Left lung (tissue), 10 donors: ENCODE results near the gene CNOT6. TPM values are rescaled to one million over a fixed set of nuclear protein-coding genes. Genes with fewer than 3 reads are reported as not detected.
"Not testable (repeated sequence)": the region's sequence is repeated elsewhere in the genome, so short reads cannot be mapped to it uniquely, and the experiment has no call there.

Experiments used
- ATAC-seq: fragments of 200-7000 bp; cut with Tn5 transposase; one replicate; pipeline ENCODE4 v1.9.1; 2020; ENCODE audit warnings: moderate library complexity
- DNase-seq, 4 donors: peaks; one replicate each; pipeline ENCODE4 v3.0.0-alpha.2; 2013 to 2020
- H3K27ac ChIP-seq, 2 donors: fragments of 200-600 bp; sonication (generic) in 1 of 2; one replicate each; pipeline versions ENCODE4 v1.5.0 to v1.8.0; 2020 to 2021
- H3K27me3 ChIP-seq, 2 donors: fragments of 200-600 bp; sonication (generic) in 1 of 2; one replicate each; pipeline versions ENCODE4 v1.5.0 to v1.8.0; 2020 to 2021
- H3K36me3 ChIP-seq, 2 donors: fragments of 200-600 bp; sonication (generic) in 1 of 2; one replicate each; pipeline versions ENCODE4 v1.5.0 to v1.8.0; 2020 to 2021
- H3K4me1 ChIP-seq, 2 donors: fragments of 200-600 bp; one replicate each; pipeline ENCODE4 v1.8.0; 2021
- H3K4me3 ChIP-seq, 2 donors: fragments of 200-600 bp; sonication (generic) in 1 of 2; one replicate each; pipeline versions ENCODE4 v1.5.0 to v1.8.0; 2020 to 2021; ENCODE audit warnings: mild to moderate bottlenecking in 1 of 2
- H3K9me3 ChIP-seq, 2 donors: fragments of 200-600 bp; sonication (generic) in 1 of 2; one replicate each; pipeline versions ENCODE4 v1.5.0 to v1.8.0; 2020 to 2021
- intact Hi-C, 2 donors: fragments of 100-400 bp; cut with DNase I; formaldehyde crosslinking; loops; one replicate each; pipeline versions ENCODE4 v1.11.2 to v1.14.2; 2022
- polyA plus RNA-seq, 6 donors: library from polyadenylated mRNA; unstranded; fragments of 120-200 nt; gene quantifications; one replicate each; pipeline ENCODE4 v1.2.1, GENCODE V29; 2013; ENCODE audit not compliant: insufficient read length in 6 of 6
- total RNA-seq, 2 donors: library from RNA; stranded (reverse); fragmentation: NEBNext Ultra II Directional; extraction: Animal tissue kit (Norgen Biotek cat#: 25700); gene quantifications; one replicate each; pipeline ENCODE4 v1.2.1, GENCODE V29; 2021
- TF ChIP-seq, protein P1 (sequence below), 2 donors: fragments of 200-600 bp; sonication (generic) in 1 of 2; IDR thresholded peaks; one replicate each; pipeline versions ENCODE4 v1.5.0 to v1.8.0; 2021; ENCODE audit warnings: antibody characterized with exemption in 2 of 2
- donor health status: DM: no; HTN: yes; CAD: no.
- donor health status: DM: no; HTN: no; CAD: no.

Gene CNOT6
- total and polyA plus RNA-seq, 8 donors: 29.1 to 58.3 (median 50.0) TPM

DNA sequence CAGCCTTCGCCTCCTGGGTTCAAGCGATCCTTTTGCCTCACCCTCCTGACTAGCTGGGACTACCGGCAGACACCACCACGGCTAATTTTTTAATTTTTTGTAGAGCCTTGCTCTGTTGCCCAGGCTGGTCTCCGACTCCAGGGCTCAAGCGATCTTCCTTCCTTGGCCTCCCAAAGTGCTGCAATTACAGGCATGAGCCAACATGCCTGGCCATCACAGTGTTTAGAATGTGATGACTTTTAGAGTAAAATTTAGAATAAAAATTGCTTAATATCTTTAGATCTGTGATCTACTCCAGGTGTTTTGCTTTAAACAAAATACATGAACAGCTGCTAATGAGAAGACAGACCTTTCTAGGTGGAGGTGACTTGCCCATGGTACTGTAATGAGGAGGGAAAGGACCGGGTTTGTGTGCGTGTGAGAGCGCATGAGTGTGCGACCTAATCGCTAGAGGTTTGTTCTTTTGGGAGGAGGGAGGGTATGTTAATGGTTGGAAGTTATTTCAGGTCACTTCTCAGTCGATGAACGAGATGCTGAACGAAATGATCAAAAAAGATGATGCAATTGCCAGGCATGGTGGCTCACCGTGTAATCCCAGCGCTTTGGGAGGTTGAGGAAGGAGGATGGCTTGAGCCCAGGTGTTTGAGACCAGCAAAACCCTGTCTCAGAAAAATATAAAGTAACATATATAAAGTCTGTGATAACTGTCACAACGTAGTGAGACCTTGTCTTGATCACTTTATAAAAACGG, 2.0 kb downstream of the CNOT6 start:
- intact Hi-C loops: no loop called here
- H3K4me1 ChIP-seq: peaks cover 2 to 50% of the 10 kb centered on the region in 2 donors
- no peak overlapping the region for H3K27ac ChIP-seq
- H3K36me3 ChIP-seq: no peaks in the 10 kb centered on the region
- TF ChIP-seq, protein P1, sequence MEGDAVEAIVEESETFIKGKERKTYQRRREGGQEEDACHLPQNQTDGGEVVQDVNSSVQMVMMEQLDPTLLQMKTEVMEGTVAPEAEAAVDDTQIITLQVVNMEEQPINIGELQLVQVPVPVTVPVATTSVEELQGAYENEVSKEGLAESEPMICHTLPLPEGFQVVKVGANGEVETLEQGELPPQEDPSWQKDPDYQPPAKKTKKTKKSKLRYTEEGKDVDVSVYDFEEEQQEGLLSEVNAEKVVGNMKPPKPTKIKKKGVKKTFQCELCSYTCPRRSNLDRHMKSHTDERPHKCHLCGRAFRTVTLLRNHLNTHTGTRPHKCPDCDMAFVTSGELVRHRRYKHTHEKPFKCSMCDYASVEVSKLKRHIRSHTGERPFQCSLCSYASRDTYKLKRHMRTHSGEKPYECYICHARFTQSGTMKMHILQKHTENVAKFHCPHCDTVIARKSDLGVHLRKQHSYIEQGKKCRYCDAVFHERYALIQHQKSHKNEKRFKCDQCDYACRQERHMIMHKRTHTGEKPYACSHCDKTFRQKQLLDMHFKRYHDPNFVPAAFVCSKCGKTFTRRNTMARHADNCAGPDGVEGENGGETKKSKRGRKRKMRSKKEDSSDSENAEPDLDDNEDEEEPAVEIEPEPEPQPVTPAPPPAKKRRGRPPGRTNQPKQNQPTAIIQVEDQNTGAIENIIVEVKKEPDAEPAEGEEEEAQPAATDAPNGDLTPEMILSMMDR (IDR thresholded peaks at IDR 0.05): no peak
- H3K4me3 ChIP-seq: peak overlapping the region in 1 of 2 donors; percentile 98
- ATAC-seq: no peak
- no peaks in the 10 kb centered on the region for H3K9me3 ChIP-seq
- H3K27me3 ChIP-seq: no peaks in the 10 kb centered on the region
- no peak for DNase-seq

DNA sequence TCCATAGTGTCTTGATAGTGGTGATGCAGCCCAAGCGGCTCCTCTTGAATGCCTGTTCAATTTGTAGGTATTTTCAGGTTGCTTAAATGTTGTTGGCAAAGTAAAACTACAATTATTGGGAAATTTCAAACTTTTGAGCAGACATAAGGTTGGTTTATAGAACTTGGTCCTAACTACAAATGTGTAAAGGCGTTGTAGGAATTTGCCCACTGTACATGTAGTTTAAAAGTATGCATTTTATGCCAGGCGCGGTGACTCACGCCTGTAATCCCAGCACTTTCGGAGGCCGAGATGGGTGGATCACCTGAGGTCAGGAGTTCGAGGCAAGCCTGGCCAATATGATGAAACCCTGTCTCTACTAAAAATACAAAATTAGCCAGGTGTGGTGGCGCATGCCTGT, 2.6 kb downstream of the CNOT6 start:
- DNase-seq: not testable (repeated sequence)

DNA sequence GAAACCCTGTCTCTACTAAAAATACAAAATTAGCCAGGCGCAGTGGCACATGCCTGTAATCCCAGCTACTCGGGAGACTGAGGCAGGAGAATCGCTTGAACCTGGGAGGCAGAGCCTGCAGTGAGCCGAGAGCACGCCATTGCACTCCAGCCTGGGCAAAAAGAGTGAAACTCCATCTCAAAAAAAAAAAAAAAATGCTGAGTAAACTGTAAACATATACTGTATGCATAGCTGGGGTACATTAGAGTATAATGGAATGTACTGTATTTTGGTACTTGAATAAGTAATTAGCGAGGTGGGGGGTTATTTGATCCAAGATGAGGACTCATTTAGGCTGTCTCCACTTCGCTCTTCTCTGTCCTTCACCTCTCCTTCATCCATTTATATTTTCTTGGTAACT, 3.7 kb downstream of the CNOT6 start:
- intact Hi-C loops, H3K36me3 ChIP-seq, DNase-seq, H3K27ac ChIP-seq, H3K27me3 ChIP-seq, H3K9me3 ChIP-seq, ATAC-seq, H3K4me3 ChIP-seq: not testable (repeated sequence)
- peaks cover 2 to 50% of the 10 kb centered on the region in 2 donors for H3K4me1 ChIP-seq

More for the DNA sequence above, 2.6 kb downstream of the CNOT6 start:
- ATAC-seq, H3K4me3 ChIP-seq, H3K9me3 ChIP-seq, H3K27me3 ChIP-seq, H3K36me3 ChIP-seq, intact Hi-C loops, H3K27ac ChIP-seq: not testable (repeated sequence)
- H3K4me1 ChIP-seq: peaks cover 2 to 50% of the 10 kb centered on the region in 2 donors

DNA sequence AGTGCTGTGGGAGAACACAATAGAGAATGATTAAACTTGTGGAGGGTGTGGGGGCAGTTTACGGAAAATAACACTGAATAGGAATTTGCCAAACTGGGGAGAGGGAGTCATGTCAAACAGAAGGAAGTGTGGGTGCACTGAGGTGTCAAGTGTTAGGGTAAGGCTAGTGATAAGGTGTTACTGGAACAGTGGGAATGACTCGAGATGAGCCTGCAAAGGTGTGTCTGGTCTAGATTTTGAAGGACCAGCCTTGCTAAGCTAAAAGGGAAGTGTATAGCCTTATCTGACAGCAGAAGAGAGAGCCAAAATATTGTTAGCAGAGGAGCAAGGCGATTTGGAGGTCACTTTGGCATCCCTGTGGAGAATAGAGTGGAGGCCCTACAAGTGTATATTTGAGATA, 4.2 kb downstream of the CNOT6 start:
- ATAC-seq (no peak), DNase-seq (no peak)
- Histone ChIP-seq H3K36me3 (no peaks in the 10 kb centered on the region), H3K4me3 (no peak overlapping the region), H3K27me3 (no peaks in the 10 kb centered on the region), H3K4me1 (peaks cover 2 to 48% of the 10 kb centered on the region in 2 donors), H3K27ac (no peak overlapping the region), H3K9me3 (no peaks in the 10 kb centered on the region)
- intact Hi-C loops: no loop called here
- TF ChIP-seq, protein P1 (IDR thresholded peaks at IDR 0.05): no peak

DNA sequence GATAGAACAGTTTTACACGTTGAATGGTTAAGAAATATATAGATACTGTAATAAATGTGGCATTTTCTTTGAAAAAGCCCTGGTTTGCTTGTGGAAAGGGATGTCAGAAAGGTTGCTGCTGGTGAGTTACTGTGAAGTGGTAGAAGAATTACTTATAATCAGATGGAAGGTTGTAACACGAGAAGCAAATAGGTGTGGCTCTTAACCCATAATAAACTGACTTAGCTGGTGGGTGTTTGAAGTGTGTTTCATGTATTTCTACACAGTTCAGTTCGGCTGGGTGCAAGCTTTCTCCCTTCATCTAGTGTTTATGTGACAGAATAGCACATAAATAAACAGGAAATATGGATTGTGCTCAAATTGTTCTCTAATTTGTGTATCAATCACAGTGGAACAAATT, 5.5 kb downstream of the CNOT6 start:
- H3K4me1 ChIP-seq: peaks cover 2 to 44% of the 10 kb centered on the region in 2 donors
- TF ChIP-seq, protein P1 (IDR thresholded peaks at IDR 0.05): no peak
- no peaks in the 10 kb centered on the region for H3K9me3 ChIP-seq
- no peaks in the 10 kb centered on the region for H3K27me3 ChIP-seq
- H3K27ac ChIP-seq: no peak overlapping the region
- H3K4me3 ChIP-seq: no peak overlapping the region
- no peaks in the 10 kb centered on the region for H3K36me3 ChIP-seq
- no peak for DNase-seq
- intact Hi-C loops: no loop called here
- no peak for ATAC-seq

DNA sequence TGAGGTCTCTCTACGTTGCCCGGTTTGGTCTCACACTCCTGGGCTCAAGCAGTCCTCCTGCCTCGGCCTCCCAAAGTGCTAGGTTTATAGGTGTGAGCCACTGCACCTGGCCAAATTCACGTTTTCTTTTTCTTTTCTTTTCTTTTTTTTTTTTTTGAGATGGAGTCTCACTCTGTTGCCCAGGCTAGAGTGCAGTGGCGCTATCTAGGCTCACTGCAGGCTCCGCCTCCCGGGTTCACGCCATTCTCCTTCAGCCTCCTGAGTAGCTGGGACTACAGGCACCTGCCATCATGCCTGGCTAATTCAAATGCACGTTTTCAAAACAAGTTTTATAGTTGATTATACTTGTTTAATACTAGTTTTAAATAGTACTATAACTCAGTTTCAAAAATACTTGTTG, 6.1 kb downstream of the CNOT6 start:
- H3K4me1 ChIP-seq: peaks cover under 1 to 41% of the 10 kb centered on the region in 2 donors
- DNase-seq, H3K4me3 ChIP-seq, intact Hi-C loops, ATAC-seq, H3K27me3 ChIP-seq, H3K36me3 ChIP-seq, H3K27ac ChIP-seq, H3K9me3 ChIP-seq: not testable (repeated sequence)

DNA sequence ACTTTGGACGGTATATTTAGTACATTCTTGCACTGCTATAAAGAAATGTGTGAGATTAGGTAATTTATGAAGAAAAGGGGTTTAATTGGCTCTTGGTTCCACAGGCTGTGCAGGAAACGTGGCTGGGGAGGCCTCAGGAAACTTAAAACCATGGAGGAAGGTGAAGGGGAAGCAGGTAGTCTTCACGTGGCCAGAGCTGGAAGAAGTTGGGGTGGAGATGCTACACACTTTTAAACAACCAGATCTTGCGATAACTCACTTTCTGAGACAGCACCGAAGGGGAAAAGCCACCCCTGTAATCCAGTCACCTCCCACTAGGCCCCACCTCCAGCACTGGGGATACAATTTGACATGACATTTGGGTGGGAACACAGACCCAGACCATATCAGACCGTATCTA, 13.5 kb downstream of the CNOT6 start:
- TF ChIP-seq, protein P1 (IDR thresholded peaks at IDR 0.05): no peak
- intact Hi-C loops: no loop called here
- Histone ChIP-seq H3K27me3 (no peaks in the 10 kb centered on the region), H3K36me3 (no peaks in the 10 kb centered on the region), H3K27ac (peak overlapping the region in 1 of 2 donors; percentile 55), H3K4me1 (peaks cover 0 to 11% of the 10 kb centered on the region in 2 donors), H3K4me3 (no peak overlapping the region), H3K9me3 (no peaks in the 10 kb centered on the region)
- ATAC-seq: no peak
- DNase-seq: no peak
